ENCODE measurements around the gene APOBR. TPM values are rescaled to one million over a fixed set of nuclear protein-coding genes. Genes with fewer than 3 reads are reported as not detected.
A peak's percentile ranks its signal among the peaks of the same experiment; 100 is the strongest.

The APOBR gene
- total RNA-seq, 1 experiment from 2014 or later, result 0.09 TPM

DNA sequence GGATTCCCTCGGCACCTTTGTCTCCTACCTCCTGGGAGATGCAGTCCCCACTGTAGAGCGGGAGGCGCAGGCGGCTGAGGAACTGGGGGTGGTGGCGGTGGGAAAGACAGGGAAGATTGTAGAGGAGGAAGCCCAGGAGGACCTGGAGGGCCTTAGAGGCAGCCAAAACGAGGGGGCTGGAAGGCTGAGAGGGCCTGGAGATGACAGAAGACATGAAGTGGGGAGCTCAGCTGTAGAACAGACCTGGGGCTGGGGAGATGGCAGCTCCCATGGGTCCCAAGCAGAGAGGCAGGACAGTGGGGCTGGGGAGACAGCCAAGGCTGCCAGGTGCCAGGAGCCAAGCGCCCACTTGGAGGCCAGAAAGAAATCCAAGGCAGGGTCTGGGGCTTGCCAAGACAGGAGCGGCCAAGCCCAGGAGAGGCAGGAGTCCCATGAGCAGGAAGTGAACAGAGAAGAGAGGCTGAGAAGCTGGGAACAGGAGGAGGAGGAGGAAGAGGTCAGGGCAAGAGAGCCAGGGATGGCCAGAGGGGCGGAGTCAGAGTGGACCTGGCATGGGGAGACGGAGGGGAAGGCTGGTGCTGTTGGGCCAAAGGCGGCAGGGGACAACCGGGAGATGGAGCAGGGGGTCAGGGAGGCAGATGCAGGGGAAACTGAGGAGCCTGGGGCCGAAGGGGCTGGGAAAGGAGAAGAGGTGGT lies 803 bp downstream of the APOBR start:
- Mint-ChIP-seq H3K9me3 (ENCODE audit: unreplicated experiment) (no peaks in the 10 kb centered on the region), H3K4me1 (ENCODE audit: insufficient read depth, unreplicated experiment) (no peaks in the 10 kb centered on the region), H3K36me3 (ENCODE audit: insufficient read depth, unreplicated experiment) (peaks cover 6% of the 10 kb centered on the region), H3K27ac (ENCODE audit: low read depth, unreplicated experiment) (peak overlapping the region; percentile 11), H3K27me3 (ENCODE audit: insufficient read depth, unreplicated experiment) (peaks cover 13% of the 10 kb centered on the region), H3K4me3 (ENCODE audit: unreplicated experiment) (no peak overlapping the region)
- intact Hi-C loops (cut with micrococcal nuclease), result no loop called here
- POLR2A ChIA-PET, result interaction anchor here (0.6 kb wide), 1 partner anchor 12 kb away, joined by 3 read pairs; no protein-coding TSS in a partner anchor
- CTCF ChIA-PET, result no interaction called here
- TF ChIP-seq, protein P1, sequence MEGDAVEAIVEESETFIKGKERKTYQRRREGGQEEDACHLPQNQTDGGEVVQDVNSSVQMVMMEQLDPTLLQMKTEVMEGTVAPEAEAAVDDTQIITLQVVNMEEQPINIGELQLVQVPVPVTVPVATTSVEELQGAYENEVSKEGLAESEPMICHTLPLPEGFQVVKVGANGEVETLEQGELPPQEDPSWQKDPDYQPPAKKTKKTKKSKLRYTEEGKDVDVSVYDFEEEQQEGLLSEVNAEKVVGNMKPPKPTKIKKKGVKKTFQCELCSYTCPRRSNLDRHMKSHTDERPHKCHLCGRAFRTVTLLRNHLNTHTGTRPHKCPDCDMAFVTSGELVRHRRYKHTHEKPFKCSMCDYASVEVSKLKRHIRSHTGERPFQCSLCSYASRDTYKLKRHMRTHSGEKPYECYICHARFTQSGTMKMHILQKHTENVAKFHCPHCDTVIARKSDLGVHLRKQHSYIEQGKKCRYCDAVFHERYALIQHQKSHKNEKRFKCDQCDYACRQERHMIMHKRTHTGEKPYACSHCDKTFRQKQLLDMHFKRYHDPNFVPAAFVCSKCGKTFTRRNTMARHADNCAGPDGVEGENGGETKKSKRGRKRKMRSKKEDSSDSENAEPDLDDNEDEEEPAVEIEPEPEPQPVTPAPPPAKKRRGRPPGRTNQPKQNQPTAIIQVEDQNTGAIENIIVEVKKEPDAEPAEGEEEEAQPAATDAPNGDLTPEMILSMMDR (IDR thresholded peaks at IDR 0.05; ENCODE audit: unreplicated experiment), result no peak
- DNase-seq (ENCODE audit: unreplicated experiment), result no peak
- no TSS peak for BruUV-seq (replicated peaks)

DNA sequence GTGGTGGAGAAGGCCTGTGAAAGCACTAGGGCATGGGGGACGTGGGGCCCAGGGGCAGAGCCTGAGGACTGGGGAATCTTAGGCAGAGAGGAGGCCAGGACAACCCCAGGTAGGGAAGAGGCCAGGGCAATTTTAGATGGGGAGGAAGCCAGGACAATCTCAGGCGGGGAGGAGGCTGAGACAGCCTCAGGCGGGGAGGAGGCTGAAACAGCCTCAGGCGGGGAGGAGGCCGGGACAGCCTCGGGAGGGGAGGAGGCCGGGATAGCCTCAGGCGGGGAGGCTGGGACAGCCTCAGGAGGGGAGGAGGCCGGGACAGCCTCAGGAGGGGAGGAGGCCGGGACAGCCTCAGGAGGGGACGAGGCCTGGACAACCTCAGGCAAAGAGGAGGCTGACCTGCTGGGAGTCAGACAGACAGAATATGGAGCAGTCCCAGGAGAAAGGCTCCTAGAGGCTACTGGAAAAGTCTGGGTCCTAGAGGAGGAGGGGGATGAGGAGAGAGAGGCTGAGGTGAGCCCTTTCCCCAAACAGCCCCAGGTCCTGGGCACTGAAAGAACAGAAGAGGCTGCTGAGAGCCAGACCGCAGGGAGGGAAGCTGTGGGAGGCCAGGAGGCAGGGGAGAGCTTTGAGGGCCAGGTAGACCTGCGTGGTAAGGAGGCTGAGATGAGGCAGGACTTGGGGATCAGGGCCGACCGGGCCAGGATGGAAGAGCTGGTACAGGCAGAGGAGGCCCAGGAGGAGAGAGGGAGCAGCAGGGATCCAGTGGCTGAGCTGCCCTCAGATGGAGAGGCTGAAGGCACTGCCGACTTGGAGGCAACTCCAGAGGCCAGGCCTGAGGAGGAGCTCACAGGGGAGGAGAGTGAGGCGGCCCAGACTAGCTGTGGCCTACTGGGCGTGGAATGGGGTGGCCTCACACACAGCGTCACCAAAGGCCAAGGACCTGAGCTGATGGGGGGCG lies 1.6 kb downstream of the APOBR start:
- Mint-ChIP-seq H3K4me1 (ENCODE audit: insufficient read depth, unreplicated experiment) (no peaks in the 10 kb centered on the region), H3K27ac (ENCODE audit: low read depth, unreplicated experiment) (no peak overlapping the region), H3K27me3 (ENCODE audit: insufficient read depth, unreplicated experiment) (peaks cover 13% of the 10 kb centered on the region), H3K9me3 (ENCODE audit: unreplicated experiment) (no peaks in the 10 kb centered on the region), H3K4me3 (ENCODE audit: unreplicated experiment) (no peak overlapping the region), H3K36me3 (ENCODE audit: insufficient read depth, unreplicated experiment) (no peaks in the 10 kb centered on the region)
- ChIA-PET POLR2A (interaction anchor here (1.1 kb wide), 1 partner anchor 38 kb away, joined by 3 read pairs; no protein-coding TSS in a partner anchor), CTCF (no interaction called here)
- BruUV-seq (replicated peaks), result no TSS peak
- DNase-seq (ENCODE audit: unreplicated experiment), result no peak
- TF ChIP-seq, protein P1 (IDR thresholded peaks at IDR 0.05; ENCODE audit: unreplicated experiment), result no peak
- intact Hi-C loops (cut with micrococcal nuclease), result no loop called here

DNA sequence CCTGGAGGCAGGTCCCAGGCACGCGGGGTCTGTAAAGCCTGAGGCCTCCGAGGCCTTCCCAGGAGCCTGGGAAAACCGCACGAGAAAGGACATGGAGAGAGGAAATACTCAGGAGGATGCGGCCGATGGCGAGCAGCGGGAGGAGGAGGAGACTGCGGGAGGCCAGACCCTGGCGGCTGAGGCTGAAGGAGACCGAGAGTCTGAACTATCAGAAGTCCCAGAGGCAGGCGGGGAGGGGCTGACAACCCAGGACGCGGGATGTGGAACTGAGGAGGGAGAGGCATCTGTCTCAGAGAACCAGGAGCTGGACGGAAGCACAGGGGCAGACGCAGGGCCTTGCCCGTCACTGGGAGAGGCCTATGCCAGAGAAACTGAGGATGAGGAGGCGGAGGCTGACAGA lies 2.4 kb downstream of the APOBR start:
- Mint-ChIP-seq H3K4me1 (ENCODE audit: insufficient read depth, unreplicated experiment) (no peaks in the 10 kb centered on the region), H3K36me3 (ENCODE audit: insufficient read depth, unreplicated experiment) (no peaks in the 10 kb centered on the region), H3K4me3 (ENCODE audit: unreplicated experiment) (no peak overlapping the region), H3K27ac (ENCODE audit: low read depth, unreplicated experiment) (no peak overlapping the region), H3K9me3 (ENCODE audit: unreplicated experiment) (no peaks in the 10 kb centered on the region), H3K27me3 (ENCODE audit: insufficient read depth, unreplicated experiment) (peaks cover 13% of the 10 kb centered on the region)
- intact Hi-C loops (cut with micrococcal nuclease), result no loop called here
- ChIA-PET POLR2A (interaction anchor here (1.1 kb wide), 1 partner anchor 38 kb away, joined by 3 read pairs; no protein-coding TSS in a partner anchor), CTCF (no interaction called here)
- TF ChIP-seq, protein P1 (IDR thresholded peaks at IDR 0.05; ENCODE audit: unreplicated experiment), result no peak
- BruUV-seq (replicated peaks), result no TSS peak
- DNase-seq (ENCODE audit: unreplicated experiment), result no peak

DNA sequence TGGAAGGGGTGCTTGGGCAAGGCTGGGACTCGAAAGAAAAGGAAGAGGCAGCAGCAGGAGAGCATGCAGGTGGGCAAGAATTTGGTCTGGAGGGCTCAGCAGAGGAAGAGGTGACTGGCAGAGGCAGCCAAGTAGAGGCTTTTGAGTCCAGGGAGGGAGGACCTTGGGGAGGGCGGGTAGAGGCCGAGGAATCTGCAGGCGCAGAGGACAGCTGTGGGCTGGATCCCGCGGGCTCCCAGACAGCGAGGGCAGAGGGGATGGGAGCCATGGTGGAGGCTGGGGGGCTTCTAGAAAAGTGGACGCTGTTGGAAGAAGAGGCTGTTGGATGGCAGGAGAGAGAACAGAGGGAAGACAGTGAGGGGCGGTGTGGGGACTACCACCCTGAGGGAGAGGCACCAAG lies 2.9 kb downstream of the APOBR start:
- CTCF ChIA-PET, result no interaction called here
- H3K4me3 Mint-ChIP-seq (ENCODE audit: unreplicated experiment), result no peak overlapping the region
- no TSS peak for BruUV-seq (replicated peaks)
- DNase-seq (ENCODE audit: unreplicated experiment), result no peak
- no peaks in the 10 kb centered on the region for H3K36me3 Mint-ChIP-seq (ENCODE audit: insufficient read depth, unreplicated experiment)
- no peak overlapping the region for H3K27ac Mint-ChIP-seq (ENCODE audit: low read depth, unreplicated experiment)
- peaks cover 13% of the 10 kb centered on the region for H3K27me3 Mint-ChIP-seq (ENCODE audit: insufficient read depth, unreplicated experiment)
- intact Hi-C loops (cut with micrococcal nuclease), result no loop called here
- no peaks in the 10 kb centered on the region for H3K4me1 Mint-ChIP-seq (ENCODE audit: insufficient read depth, unreplicated experiment)
- TF ChIP-seq, protein P1 (IDR thresholded peaks at IDR 0.05; ENCODE audit: unreplicated experiment), result no peak
- POLR2A ChIA-PET, result interaction anchor here (1.1 kb wide), 1 partner anchor 37 kb away, joined by 3 read pairs; no protein-coding TSS in a partner anchor
- no peaks in the 10 kb centered on the region for H3K9me3 Mint-ChIP-seq (ENCODE audit: unreplicated experiment)
